Central memory CD8-positive, alpha-beta T cell (primary cell): ENCODE results near the gene MCM10.

Source experiments
- ATAC-seq: fragments of 150-1000 bp; cut with Tn5 transposase; replicated peaks from 2 replicates; pipeline ENCODE4 v1.10.0; 2022; ENCODE audit warnings: mild to moderate bottlenecking, moderate FRiP score, moderate number of reproducible peaks; ENCODE audit not compliant: poor library complexity, severe bottlenecking; ENCODE audit errors: extremely low read depth
- DNase-seq, 2 donors: peaks; one replicate each; pipeline ENCODE4 v3.0.0; 2021; ENCODE audit warnings: low spot score in 2 of 2
- H3K27ac Mint-ChIP-seq: one replicate; pipeline ENCODE4 v1.8.0; 2022; ENCODE audit warnings: low read depth, mild to moderate bottlenecking, moderate library complexity, mixed read lengths
- H3K27me3 Mint-ChIP-seq: one replicate; pipeline ENCODE4 v1.8.0; 2022; ENCODE audit warnings: mixed read lengths
- H3K36me3 Mint-ChIP-seq: one replicate; pipeline ENCODE4 v1.8.0; 2022; ENCODE audit warnings: mild to moderate bottlenecking, moderate library complexity, mixed read lengths; ENCODE audit not compliant: insufficient read depth
- H3K4me1 Mint-ChIP-seq: one replicate; pipeline ENCODE4 v1.8.0; 2022; ENCODE audit warnings: mixed read lengths
- H3K4me3 Mint-ChIP-seq: one replicate; pipeline ENCODE4 v1.8.0; 2022; ENCODE audit warnings: mild to moderate bottlenecking, moderate library complexity, mixed read lengths
- H3K9me3 Mint-ChIP-seq: one replicate; pipeline ENCODE4 v1.8.0; 2022; ENCODE audit warnings: mixed read lengths

The MCM10 gene

DNA sequence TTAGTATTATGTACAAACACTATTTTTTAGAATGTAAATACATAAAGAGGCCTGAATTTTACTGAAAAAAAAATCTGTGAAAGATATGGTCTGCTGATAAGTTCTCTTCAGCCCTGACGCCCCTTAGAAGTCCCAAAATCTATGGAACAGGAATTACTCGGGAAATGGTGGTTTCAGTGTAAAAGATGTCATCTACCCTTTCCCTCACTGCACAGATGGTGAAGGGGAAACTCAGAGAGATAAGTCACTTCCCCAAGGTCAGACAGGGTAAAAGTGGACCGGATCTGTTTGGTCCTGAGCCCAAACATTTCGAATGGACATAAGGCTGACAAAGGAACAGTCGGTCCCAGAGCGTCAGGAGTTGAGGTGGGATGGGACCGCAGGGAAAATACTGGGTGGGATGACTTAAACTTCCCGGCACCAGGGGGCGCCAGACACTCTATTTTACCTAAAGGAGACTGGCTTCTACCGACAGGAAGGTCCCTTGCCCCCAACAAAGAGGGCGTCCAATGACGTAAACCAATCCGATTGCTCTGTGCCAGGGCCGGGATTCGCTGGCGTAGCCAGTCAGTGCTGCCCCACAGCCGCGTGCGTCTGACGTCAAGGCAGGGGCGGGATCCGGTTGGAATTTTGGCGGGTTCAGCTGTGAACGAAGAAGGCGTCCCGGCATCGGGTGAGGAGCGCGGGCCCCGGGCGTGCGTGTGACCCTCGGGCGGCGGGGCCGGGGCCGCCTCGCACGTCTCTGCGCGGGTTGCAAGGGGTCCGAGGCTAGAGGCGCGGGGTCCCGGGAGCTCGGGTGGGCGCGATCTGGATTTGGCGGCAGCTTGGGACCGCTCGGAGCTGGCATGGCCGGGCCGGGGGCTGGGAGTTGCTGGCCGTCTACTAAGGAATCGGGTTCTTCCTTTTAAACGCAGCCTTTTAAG is at the start of gene MCM10:
MCM10 (plus strand) TSS at position 625 of the 923 bp plus-strand sequence. CDS start 2,645 bp downstream, outside the sequence.
- Mint-ChIP-seq H3K9me3 (no peaks in the 10 kb centered on the region), H3K27me3 (no peaks in the 10 kb centered on the region), H3K27ac (peak within 1 kb of the TSS; percentile 89), H3K36me3 (peaks cover 7% of the 10 kb centered on the region), H3K4me3 (peak within 1 kb of the TSS; percentile 87), H3K4me1 (peaks cover 27% of the 10 kb centered on the region)
- DNase-seq, result peak; percentile 95 to 96
- peak; percentile 100 for ATAC-seq

DNA sequence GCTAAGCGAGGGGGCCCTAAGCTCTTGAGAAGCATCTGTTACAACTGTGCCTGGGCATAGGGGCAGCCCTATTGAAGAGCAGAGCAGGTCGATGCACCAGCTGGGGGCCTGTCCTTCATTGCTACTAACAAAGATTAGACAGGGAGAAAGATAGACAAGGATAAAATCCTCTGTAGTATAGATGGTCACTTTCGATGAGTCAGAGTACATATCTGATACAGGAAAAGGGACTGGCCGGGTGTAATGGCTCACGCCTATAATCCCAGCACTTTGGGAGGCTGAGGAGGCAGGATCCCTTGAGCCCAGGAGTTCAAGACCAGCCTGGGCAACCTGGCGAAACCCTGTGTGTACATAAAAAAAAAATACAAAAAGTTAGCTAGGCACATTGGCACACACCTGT is 47.8 kb upstream of the MCM10 start:
- DNase-seq (no peak), ATAC-seq (no peak)
- no peaks in the 10 kb centered on the region for H3K27me3 Mint-ChIP-seq
- H3K9me3 Mint-ChIP-seq, result no peaks in the 10 kb centered on the region
- H3K4me1 Mint-ChIP-seq, result peaks cover 38% of the 10 kb centered on the region
- H3K36me3 Mint-ChIP-seq, result peaks cover 69% of the 10 kb centered on the region
- H3K4me3 Mint-ChIP-seq, result no peak overlapping the region
- H3K27ac Mint-ChIP-seq, result no peak overlapping the region

DNA sequence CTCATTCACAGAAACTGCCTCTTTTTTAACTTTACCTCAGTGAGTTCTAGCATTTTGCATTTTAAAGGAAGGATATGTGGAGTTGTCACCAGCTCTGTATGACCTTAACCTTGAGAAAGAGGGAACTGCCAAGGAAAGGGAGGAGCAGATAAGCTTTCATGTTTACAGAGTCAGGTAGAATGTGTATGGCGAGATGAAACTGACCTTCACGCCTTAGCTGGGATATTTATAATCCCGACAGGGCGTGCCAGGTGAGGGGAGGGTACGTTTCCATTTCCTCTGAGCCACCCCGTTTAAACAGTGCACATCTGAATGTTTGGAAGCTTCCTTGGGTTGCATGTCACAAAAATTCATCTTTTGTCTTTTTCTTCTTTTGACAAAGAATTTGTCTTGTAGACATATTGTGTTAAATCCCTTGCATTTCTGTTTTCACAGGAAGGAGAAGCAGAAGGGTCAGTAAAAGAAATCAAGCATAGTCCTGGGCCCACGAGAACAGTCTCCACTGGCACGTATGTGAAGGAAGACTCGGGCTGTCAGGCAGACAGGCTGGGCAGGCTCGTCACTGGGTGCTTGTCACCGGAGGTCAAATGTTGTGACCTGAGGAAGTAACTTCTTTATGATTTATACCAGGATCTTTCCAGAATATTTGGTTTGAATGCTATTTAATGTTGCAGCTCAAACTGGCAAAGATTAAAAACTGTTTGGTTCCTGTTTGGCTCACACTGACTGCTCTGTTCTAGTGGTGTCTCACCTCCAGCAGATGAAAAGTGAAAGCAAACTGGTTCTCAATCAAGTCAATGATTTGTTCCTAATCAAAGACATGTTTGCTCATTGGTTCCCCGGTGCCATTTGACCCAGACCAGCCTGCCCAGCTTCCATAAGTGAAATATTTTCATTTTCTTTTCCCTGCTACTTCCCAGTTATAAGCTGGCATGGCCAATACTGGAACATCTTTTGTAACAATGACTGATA is 45.2 kb upstream of the MCM10 start:
- Mint-ChIP-seq H3K9me3 (no peaks in the 10 kb centered on the region), H3K4me1 (peaks cover 45% of the 10 kb centered on the region), H3K27ac (peak overlapping the region; percentile 88), H3K27me3 (no peaks in the 10 kb centered on the region), H3K4me3 (peak overlapping the region; percentile 59), H3K36me3 (peaks cover 73% of the 10 kb centered on the region)
- DNase-seq (no peak), ATAC-seq (peak; percentile 90)

DNA sequence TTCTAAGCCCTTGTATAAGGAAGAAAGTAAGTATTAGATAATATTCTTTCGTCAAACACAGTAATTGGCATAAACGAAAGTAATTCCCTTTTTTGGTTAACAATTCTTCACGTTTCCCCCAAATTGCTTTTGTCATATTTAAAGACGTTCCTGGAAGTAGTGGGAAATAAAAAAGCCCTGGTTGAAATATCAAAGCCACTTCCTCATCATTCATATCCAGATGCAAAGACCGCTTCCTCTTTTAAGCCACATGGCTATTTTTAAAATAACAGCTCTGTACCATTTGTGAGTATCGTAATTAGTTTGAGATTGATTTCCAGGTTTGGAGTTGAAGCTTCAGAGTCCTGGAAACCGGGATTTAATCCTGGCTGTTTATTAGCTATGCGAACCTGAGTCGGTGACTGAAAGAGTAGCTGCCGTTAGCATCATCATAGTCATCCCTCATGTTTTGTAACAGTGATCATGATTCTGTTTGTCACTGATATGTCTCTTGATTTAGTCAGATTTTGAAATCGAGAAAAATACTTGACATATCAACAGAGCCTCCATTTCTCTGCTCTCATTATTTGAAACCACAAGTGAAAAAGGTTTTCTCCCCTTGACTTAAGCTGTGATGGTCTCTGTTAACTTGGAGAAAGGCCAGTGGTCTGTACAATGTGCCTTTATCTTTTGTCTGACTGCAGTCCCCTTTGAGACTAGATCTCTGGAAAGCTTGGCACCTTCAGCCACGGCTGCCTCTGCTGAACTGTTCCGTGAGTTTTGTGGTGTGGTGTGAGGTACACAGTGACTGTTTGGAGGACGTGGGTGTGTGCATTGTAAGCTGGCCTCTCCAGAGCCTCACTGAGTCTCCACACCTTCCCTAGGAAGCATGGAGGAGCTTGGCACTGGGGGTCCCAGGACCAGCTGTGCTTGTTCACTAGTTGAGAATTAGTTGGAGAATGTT is 43.2 kb upstream of the MCM10 start:
- peaks cover 79% of the 10 kb centered on the region for H3K36me3 Mint-ChIP-seq
- H3K27me3 Mint-ChIP-seq, result no peaks in the 10 kb centered on the region
- peaks cover 51% of the 10 kb centered on the region for H3K4me1 Mint-ChIP-seq
- no peak for ATAC-seq
- H3K9me3 Mint-ChIP-seq, result no peaks in the 10 kb centered on the region
- H3K4me3 Mint-ChIP-seq, result peak overlapping the region; percentile 54
- peak overlapping the region; percentile 86 for H3K27ac Mint-ChIP-seq
- DNase-seq, result no peak

DNA sequence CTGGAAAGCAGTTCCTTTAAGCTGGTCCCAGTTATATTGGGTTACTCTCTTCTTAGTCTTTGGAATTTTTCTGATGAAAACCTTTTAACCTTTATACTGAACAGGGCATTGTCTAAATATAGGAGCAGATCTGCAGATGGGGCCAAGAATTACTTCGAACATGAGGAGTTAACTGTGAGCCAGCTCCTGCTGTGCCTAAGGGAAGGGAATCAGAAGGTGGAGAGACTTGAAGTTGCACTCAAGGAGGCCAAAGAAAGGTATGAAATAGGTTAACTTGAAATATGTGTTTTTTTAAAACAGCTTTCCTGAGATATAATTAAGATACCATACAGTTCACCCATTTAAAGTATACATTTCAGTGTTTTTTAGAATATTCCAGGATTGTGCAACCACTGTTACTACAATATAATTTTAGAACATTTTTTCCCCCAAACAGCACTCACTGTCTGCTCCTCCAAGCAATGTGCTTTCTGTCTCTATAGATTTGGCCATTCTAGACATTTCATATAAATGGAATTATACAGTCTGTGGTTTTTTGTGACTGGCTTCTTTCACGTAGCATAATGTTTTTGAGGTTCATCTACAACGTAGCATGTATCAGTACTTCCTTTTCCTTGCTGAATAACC is 42.5 kb upstream of the MCM10 start:
- DNase-seq (no peak), ATAC-seq (no peak)
- Mint-ChIP-seq H3K36me3 (peaks cover 80% of the 10 kb centered on the region), H3K4me1 (peaks cover 59% of the 10 kb centered on the region), H3K27me3 (no peaks in the 10 kb centered on the region), H3K9me3 (no peaks in the 10 kb centered on the region), H3K4me3 (no peak overlapping the region), H3K27ac (peak overlapping the region; percentile 86)

DNA sequence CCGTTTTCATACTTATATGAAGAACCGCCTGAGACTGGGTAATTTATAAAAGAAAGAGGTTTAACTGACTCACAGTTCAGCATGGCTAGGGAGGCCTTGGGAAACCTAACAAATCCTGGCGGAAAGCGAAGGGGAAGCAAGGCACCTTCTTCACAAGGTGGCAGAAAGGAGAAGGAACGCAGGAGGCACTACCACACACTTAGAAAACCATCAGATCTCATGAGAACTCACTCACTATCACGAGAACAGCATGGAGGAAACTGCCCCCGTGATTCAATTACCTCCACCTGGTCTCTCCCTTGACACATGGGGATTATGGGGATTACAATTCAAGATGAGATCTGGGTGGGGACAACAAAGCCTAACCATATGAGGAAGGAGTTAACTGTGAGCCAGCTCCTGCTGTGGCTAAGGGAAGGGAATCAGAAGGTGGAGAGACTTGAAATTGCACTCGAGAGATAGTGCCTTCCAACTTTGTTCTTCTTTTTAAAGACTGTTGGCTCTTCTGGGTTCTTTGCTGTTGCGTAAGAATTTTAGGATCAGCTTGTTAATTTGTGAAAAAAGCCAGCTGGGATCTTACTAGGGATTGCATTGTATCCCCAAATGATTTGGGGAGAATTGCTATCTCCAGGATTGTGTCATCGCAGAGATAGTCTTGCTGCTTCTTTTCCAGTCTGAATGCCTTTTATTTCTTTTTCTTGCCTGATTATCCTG is 40.4 kb upstream of the MCM10 start:
- Mint-ChIP-seq H3K36me3 (peaks cover 90% of the 10 kb centered on the region), H3K4me3 (no peak overlapping the region), H3K27ac (peak overlapping the region; percentile 29), H3K27me3 (no peaks in the 10 kb centered on the region), H3K9me3 (no peaks in the 10 kb centered on the region), H3K4me1 (peaks cover 53% of the 10 kb centered on the region)
- DNase-seq, result no peak
- no peak for ATAC-seq

DNA sequence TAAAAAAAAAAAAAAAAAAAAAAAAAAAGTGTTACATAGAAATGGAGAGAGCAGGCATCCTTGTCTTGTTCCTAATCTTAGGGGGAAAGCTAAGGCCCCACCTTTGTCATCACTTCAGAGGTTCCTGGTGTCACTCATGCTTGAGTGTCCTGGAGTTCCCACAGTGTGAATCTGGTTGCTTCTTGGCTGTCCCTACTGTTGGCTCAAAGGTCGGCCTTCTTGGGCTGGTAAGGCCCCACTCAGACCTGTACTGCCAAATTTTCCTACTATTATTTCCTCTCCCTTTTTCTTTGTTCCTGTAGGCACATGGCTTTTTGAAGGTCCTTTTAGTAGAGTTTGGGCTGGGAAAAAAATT is 39.9 kb upstream of the MCM10 start:
- no peak overlapping the region for H3K4me3 Mint-ChIP-seq
- H3K27me3 Mint-ChIP-seq, result no peaks in the 10 kb centered on the region
- DNase-seq (no peak), ATAC-seq (no peak)
- H3K9me3 Mint-ChIP-seq, result no peaks in the 10 kb centered on the region
- peaks cover 88% of the 10 kb centered on the region for H3K36me3 Mint-ChIP-seq
- no peak overlapping the region for H3K27ac Mint-ChIP-seq
- H3K4me1 Mint-ChIP-seq, result peaks cover 48% of the 10 kb centered on the region

DNA sequence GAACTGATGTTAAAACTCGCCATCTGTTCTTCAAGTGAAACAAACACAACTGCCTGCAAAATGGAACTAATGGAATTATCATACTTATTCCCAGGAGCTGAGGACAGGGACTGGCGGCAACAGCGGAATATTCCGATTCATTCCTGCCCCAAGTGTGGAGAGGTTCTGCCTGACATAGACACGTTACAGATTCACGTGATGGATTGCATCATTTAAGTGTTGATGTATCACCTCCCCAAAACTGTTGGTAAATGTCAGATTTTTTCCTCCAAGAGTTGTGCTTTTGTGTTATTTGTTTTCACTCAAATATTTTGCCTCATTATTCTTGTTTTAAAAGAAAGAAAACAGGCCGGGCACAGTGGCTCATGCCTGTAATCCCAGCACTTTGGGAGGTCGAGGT is 24.7 kb upstream of the MCM10 start:
- no peaks in the 10 kb centered on the region for H3K4me1 Mint-ChIP-seq
- ATAC-seq, result no peak
- peaks cover 69% of the 10 kb centered on the region for H3K36me3 Mint-ChIP-seq
- no peak for DNase-seq
- H3K4me3 Mint-ChIP-seq, result no peak overlapping the region
- H3K27ac Mint-ChIP-seq, result peak overlapping the region; percentile 41
- H3K27me3 Mint-ChIP-seq, result no peaks in the 10 kb centered on the region
- no peaks in the 10 kb centered on the region for H3K9me3 Mint-ChIP-seq

DNA sequence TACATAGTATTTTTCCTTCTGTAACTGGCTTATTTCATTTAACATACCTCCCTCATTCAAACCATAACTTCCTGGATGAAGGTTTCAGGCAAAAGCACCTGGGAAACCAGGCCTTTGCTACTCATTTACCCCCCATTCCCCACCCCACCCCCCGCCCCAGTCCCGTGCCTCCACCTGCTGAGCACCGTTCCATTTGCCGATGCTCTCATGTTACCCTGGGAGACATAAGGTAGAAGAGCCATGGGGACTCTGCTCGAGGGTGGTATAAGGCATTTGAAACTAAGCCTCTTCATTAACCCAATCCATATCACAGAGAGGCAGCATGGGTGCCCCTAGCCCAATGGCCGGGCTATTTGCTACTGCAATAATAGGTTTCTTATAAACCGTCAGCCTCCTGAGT is 22.2 kb upstream of the MCM10 start:
- Mint-ChIP-seq H3K27me3 (no peaks in the 10 kb centered on the region), H3K4me1 (no peaks in the 10 kb centered on the region), H3K36me3 (peaks cover 52% of the 10 kb centered on the region), H3K27ac (no peak overlapping the region), H3K4me3 (no peak overlapping the region), H3K9me3 (peaks cover under 1% of the 10 kb centered on the region)
- DNase-seq (no peak), ATAC-seq (no peak)

DNA sequence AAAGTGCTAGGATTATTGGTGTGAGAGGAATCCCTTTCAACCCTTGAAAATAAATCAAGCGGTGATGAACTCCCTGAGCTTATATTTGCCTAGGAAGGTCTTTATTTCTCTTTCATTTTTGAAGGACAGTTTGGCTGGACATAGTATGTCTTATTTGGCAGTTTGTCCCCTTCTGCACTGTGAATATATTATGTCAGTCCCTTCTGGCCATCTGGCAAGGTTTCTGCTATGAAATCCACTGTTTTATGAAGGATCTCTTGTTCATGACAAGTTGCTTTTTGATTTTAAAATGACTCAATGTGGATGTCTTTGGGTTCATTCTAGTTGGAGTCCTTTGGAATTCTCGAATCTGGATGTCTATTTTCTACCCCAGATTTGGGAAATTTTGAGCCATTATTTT is 21.7 kb upstream of the MCM10 start:
- no peaks in the 10 kb centered on the region for H3K4me1 Mint-ChIP-seq
- H3K27ac Mint-ChIP-seq, result no peak overlapping the region
- no peaks in the 10 kb centered on the region for H3K27me3 Mint-ChIP-seq
- H3K4me3 Mint-ChIP-seq, result no peak overlapping the region
- ATAC-seq (no peak), DNase-seq (no peak)
- peaks cover 48% of the 10 kb centered on the region for H3K36me3 Mint-ChIP-seq
- peaks cover 6% of the 10 kb centered on the region for H3K9me3 Mint-ChIP-seq

DNA sequence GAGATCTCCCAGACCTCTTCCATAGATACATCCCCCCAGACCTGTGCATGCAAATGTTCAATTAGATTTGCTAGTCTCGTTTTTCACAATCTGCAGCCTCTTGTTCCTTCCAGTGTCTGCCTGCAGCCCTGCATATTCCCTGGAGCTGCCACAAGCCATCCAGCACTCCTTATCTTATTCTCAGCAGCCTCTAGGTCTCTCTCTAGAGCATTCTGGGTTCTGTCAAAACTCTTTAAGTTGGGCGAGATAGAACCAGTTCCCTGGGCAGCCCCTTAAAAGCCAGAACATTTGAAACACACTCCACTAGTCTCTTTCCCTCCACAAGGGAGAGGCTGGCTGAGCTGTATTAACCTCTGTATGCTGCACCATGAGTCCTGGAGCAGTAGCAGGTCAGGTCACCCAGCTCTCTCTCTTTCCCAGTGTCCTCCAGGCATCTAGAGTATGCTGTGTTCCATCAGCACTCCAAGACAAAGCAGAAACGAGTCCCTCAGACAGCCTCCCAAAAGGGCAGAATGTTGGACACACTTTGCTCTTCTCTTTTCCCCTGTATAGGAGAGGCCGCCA is 20.6 kb upstream of the MCM10 start:
- H3K4me1 Mint-ChIP-seq, result no peaks in the 10 kb centered on the region
- peaks cover 38% of the 10 kb centered on the region for H3K36me3 Mint-ChIP-seq
- peaks cover 14% of the 10 kb centered on the region for H3K9me3 Mint-ChIP-seq
- ATAC-seq, result no peak
- H3K27me3 Mint-ChIP-seq, result no peaks in the 10 kb centered on the region
- DNase-seq, result no peak
- no peak overlapping the region for H3K4me3 Mint-ChIP-seq
- H3K27ac Mint-ChIP-seq, result no peak overlapping the region
